GM12878 (cell line): ENCODE data around the gene MCC. TPM values are rescaled to one million over a fixed set of nuclear protein-coding genes. Genes with fewer than 3 reads are reported as not detected.

Experiments
- ATAC-seq: fragments of 200-7000 bp; cut with Tn5 transposase; 3 replicates; pipeline ENCODE4 v1.9.1; 2020; ENCODE audit warnings: mild to moderate bottlenecking, moderate library complexity
- BruUV-seq: library from RNA; stranded (reverse); fragments of 400-500 nt; replicated peaks from 2 replicates; lab custom pipeline; 2021; lab: Mats Ljungman, UMichigan
- CTCF ChIA-PET: fragments of 300-600 bp; sonication (Branson Sonifier 250); formaldehyde crosslinking; extraction: SDS; loops from one replicate; lab custom pipeline; 2021; ENCODE audit warnings: inconsistent platforms; lab: Yijun Ruan, JAX
- POLR2A ChIA-PET: fragments of 350-600 bp; formaldehyde crosslinking; extraction: SDS; loops from one replicate; lab custom pipeline; 2021; ENCODE audit warnings: inconsistent platforms; lab: Charles Lee
- RAD21 ChIA-PET: fragments of 300-600 bp; sonication (Branson Sonifier 250); formaldehyde crosslinking; loops from one replicate; lab custom pipeline; 2023; ENCODE audit warnings: antibody characterized with exemption; ENCODE audit not compliant: unreplicated experiment; lab: Charles Lee
- SMC1A ChIA-PET: fragments of 300-600 bp; sonication (Branson Sonifier 250); formaldehyde crosslinking; loops from one replicate; lab custom pipeline; 2023; ENCODE audit not compliant: unreplicated experiment, uncharacterized antibody; lab: Charles Lee
- DNase-seq: peaks from one replicate; pipeline ENCODE4 v3.0.0-alpha.2; 2011; ENCODE audit warnings: low read depth, low spot score
- FAIRE-seq: peaks from 3 replicates; lab custom pipeline; 2011; peaks lifted over from hg19 to GRCh38; lab: Jason Lieb, UNC
- H2AFZ ChIP-seq: 2 replicates; pipeline ENCODE4 v1.6.0; 2011; ENCODE audit warnings: low read depth, low read length, control low read depth; ENCODE audit not compliant: control insufficient read depth
- H3K27ac ChIP-seq: 2 replicates; pipeline ENCODE4 v1.5.1; 2011; ENCODE audit warnings: control low read depth; ENCODE audit not compliant: control insufficient read depth, insufficient read depth
- H3K27me3 ChIP-seq, 2 experiments: replicated peaks in 1 of 2; 2 replicates each; pipeline versions ENCODE4 v1.6.0 to v1.6.1; 2011; ENCODE audit warnings: low read length in 1 of 2; ENCODE audit not compliant: control insufficient read depth in 2 of 2, insufficient read depth in 2 of 2
- H3K36me3 ChIP-seq, 2 experiments: 2 replicates each; pipeline ENCODE4 v1.5.1; 2011; ENCODE audit warnings: low read length in 1 of 2; ENCODE audit not compliant: control insufficient read depth in 2 of 2, insufficient read depth in 2 of 2
- H3K4me1 ChIP-seq: 2 replicates; pipeline ENCODE4 v1.6.1; 2011; ENCODE audit warnings: mild to moderate bottlenecking, low read length, moderate library complexity, mixed read lengths; ENCODE audit not compliant: control insufficient read depth, insufficient read depth
- H3K4me2 ChIP-seq: 2 replicates; pipeline ENCODE4 v1.6.0; 2011; ENCODE audit warnings: control low read depth; ENCODE audit not compliant: control insufficient read depth, insufficient read depth
- H3K4me3 ChIP-seq: fragments of 200-600 bp; sonication (generic); 2 replicates; pipeline ENCODE4 v1.5.1; 2016
- H3K79me2 ChIP-seq: 2 replicates; pipeline ENCODE4 v1.6.0; 2011; ENCODE audit warnings: low read length; ENCODE audit not compliant: control insufficient read depth, insufficient read depth
- H3K9ac ChIP-seq: 2 replicates; pipeline ENCODE4 v1.8.0; 2011; ENCODE audit warnings: low read length, control low read depth, mixed read lengths; ENCODE audit not compliant: control insufficient read depth, insufficient read depth
- H3K9me3 ChIP-seq: replicated peaks from 3 replicates; pipeline ENCODE4 v1.5.1; 2011; ENCODE audit warnings: mild to moderate bottlenecking, low read length; ENCODE audit not compliant: control insufficient read depth, insufficient read depth
- H4K20me1 ChIP-seq: 2 replicates; pipeline ENCODE4 v1.6.0; 2011; ENCODE audit not compliant: control insufficient read depth, insufficient read depth
- CBX5 ChIP-seq: sonication (generic); IDR thresholded peaks from 2 replicates; pipeline ENCODE4 v1.6.1; 2016; ENCODE audit warnings: low read depth, moderate library complexity, mild to moderate bottlenecking, inconsistent platforms
- CREB1 ChIP-seq: IDR thresholded peaks from 2 replicates; pipeline ENCODE4 v1.6.1; 2012; ENCODE audit warnings: low read depth, mild to moderate bottlenecking, inconsistent platforms
- ELK1 ChIP-seq: IDR thresholded peaks from 2 replicates; pipeline ENCODE4 v1.6.1; 2012; ENCODE audit warnings: low read depth, low read length, improper control_type of control experiment
- HDAC6 ChIP-seq: fragments of 200-600 bp; sonication (generic); IDR thresholded peaks from one replicate; pipeline ENCODE4 v1.8.0; 2017; ENCODE audit warnings: antibody characterized with exemption; ENCODE audit not compliant: unreplicated experiment
- JUNB ChIP-seq: IDR thresholded peaks from 2 replicates; pipeline ENCODE4 v1.6.1; 2016; ENCODE audit warnings: antibody characterized with exemption, mild to moderate bottlenecking
- NFYB ChIP-seq: IDR thresholded peaks from 2 replicates; pipeline ENCODE4 v1.6.1; 2011; ENCODE audit warnings: low read depth, mild to moderate bottlenecking, low read length, improper control_type of control experiment, moderate library complexity; ENCODE audit not compliant: insufficient read depth
- NR2C2 ChIP-seq: IDR thresholded peaks from 2 replicates; pipeline ENCODE4 v1.6.1; 2011; ENCODE audit warnings: borderline replicate concordance, low read depth; ENCODE audit not compliant: control insufficient read depth, insufficient read length
- PAX5 ChIP-seq: IDR thresholded peaks from 2 replicates; pipeline ENCODE4 v1.6.1; 2011; ENCODE audit warnings: low read depth, low read length, borderline replicate concordance
- POLR2AphosphoS2 ChIP-seq: IDR thresholded peaks from 2 replicates; pipeline ENCODE4 v1.6.1; 2011; ENCODE audit warnings: low read depth, mild to moderate bottlenecking, low read length, improper control_type of control experiment, moderate library complexity
- SMC3 ChIP-seq: IDR thresholded peaks from 2 replicates; pipeline ENCODE4 v1.6.1; 2011; ENCODE audit warnings: low read length, improper control_type of control experiment, borderline replicate concordance
- SRF ChIP-seq, 2 experiments: IDR thresholded peaks; 2 replicates each; pipeline ENCODE4 v1.6.1; 2011; ENCODE audit warnings: low read depth in 2 of 2, low read length in 2 of 2, mild to moderate bottlenecking in 1 of 2, moderate library complexity in 1 of 2
- ZSCAN29 ChIP-seq: fragments of 450-650 bp; IDR thresholded peaks from 2 replicates; pipeline ENCODE4 v1.6.1; 2017; ENCODE audit warnings: mild to moderate bottlenecking, moderate library complexity
- WGBS: methylation state at CpG from one replicate; pipeline ENCODE4 v1.1.6; 2016; ENCODE audit warnings: low lambda C conversion rate; ENCODE audit not compliant: insufficient replicate concordance, insufficient coverage; ENCODE audit errors: missing lambda C conversion rate; 5-methylcytosine and 5-hydroxymethylcytosine counted together
- in situ Hi-C: fragments of 300-500 bp; cut with MboI; formaldehyde crosslinking; loops from 9 replicates; pipeline ENCODE4 v1.14.3; 2018; ENCODE audit warnings: mixed read lengths
- intact Hi-C: fragments of 100-400 bp; cut with micrococcal nuclease; formaldehyde crosslinking; loops from one replicate; pipeline ENCODE4 v1.14.2; 2022; ENCODE audit not compliant: unreplicated experiment
- polyA plus RNA-seq, 11 experiments: library from polyadenylated mRNA; depleted of rRNA in 4 of 11; unstranded in 6 of 11; stranded (reverse) in 5 of 11; fragments of >200 nt; fragmentation: Nextera tagmentation in 4 of 11; fragmentation: Illumina TruSeq in 1 of 11; extraction: Ambion mirVana in 4 of 11; extraction: Trizol in 1 of 11; gene quantifications; 1 replicate in 1 of 11; 2 replicates in 10 of 11; pipeline versions ENCODE4 v1.2.1 to v1.2.3, GENCODE V29; 2011 to 2016; ENCODE audit warnings: inconsistent platforms in 2 of 11, missing spikeins in 2 of 11, low read depth in 1 of 11
- total RNA-seq, 4 experiments: library from RNA; depleted of rRNA in 3 of 4; stranded (reverse); fragments of >200 nt in 3 of 4; fragmentation: Illumina TruSeq in 1 of 4; extraction: Trizol in 1 of 4; gene quantifications; 2 replicates each; pipeline versions ENCODE4 v1.2.1 to v1.2.3, GENCODE V29; 2013 to 2021

Gene MCC
- total and polyA plus RNA-seq, 10 of the 15 experiments (the other 5 are each of a cell fraction or from before 2014, with no cell fraction given) = 0.03 to 0.86 (median 0.16) TPM

DNA sequence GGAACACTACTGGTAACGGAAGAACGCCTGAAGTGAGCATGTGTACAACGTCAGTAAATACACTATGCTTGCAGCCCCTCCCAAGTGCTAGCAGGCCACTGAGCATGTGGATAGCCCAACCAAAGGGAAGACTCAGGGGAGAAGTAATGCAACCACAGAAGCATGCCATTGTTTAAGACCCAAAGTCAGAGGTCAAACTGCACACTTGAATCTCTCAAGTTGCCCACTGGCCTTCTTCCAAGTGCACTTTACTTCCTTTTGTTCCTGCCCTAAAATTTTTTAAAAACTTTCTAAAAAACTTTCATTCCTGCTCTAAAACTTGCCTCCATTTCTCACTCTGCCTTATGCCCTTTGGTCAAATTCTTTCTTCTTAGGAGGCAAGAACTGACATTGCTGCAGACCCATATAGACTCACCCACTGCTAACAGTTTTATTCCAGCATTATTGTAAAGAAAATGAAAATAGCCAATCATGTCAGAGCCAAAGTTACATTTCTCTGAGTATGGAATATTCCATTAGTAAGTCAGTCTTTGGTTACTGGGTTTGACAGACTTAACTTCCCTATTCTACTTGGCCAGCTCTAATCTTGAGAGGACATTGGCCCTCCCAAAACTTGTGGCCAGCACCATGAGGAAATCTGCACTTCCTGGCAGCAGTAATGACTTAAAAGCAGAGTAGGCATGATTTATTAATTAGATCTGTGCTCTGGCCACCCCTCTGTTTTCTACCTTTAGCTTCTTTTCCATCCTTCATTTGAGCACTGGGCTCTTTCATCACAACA, 130.4 kb downstream of the MCC start:
- Histone ChIP-seq H3K4me1 (no peaks in the 10 kb centered on the region), H3K27ac (no peak overlapping the region), H3K27me3 (no peaks in the 10 kb centered on the region), H3K4me2 (no peak overlapping the region), H3K4me3 (no peak overlapping the region), H3K79me2 (no peaks in the 10 kb centered on the region), H4K20me1 (no peaks in the 10 kb centered on the region), H3K9ac (no peak overlapping the region), H3K36me3 (no peaks in the 10 kb centered on the region), H2AFZ (no peak overlapping the region), H3K9me3 (no peaks in the 10 kb centered on the region)
- in situ Hi-C loops (no loop called here), intact Hi-C loops (no loop called here)
- ATAC-seq (no peak), FAIRE-seq (no peak), DNase-seq (no peak)
- ChIA-PET POLR2A (no interaction called here), RAD21 (no interaction called here), CTCF (interaction anchor here (0.7 kb wide), 1 partner anchor 362 kb away, joined by 4 read pairs; no protein-coding TSS in a partner anchor), SMC1A (no interaction called here)
- WGBS = 82% methylated on average over 3 of the region's 3 CpGs
- no TSS peak for BruUV-seq
- no peak for TF ChIP-seq JUNB
- TF ChIP-seq CREB1 = no peak
- no peak for TF ChIP-seq ELK1
- TF ChIP-seq HDAC6 = no peak
- TF ChIP-seq NR2C2 = no peak
- no peak for TF ChIP-seq CBX5
- no peak for TF ChIP-seq SRF (IDR thresholded peaks at IDR 0.05; ENCODE audit: low read depth in 2 of 2, low read length in 2 of 2)
- no peak for TF ChIP-seq PAX5
- TF ChIP-seq POLR2AphosphoS2 = no peak
- TF ChIP-seq NFYB = no peak
- TF ChIP-seq SMC3 = no peak
- no peak for TF ChIP-seq ZSCAN29
